ENCODE data around the gene SLC40A1.

Gene SLC40A1

GRCh38 chr2:189599245-189599644 is 18.7 kb upstream of the SLC40A1 start:
- DNase-seq = no peak

- DNase-seq = no peak
These were observed 14.8 kb upstream of the SLC40A1 start for GRCh38 chr2:189595417-189595816.

GRCh38 chr2:189594305-189594704 is 13.7 kb upstream of the SLC40A1 start:
- no peak for DNase-seq

- DNase-seq = no peak
These were observed 12.5 kb upstream of the SLC40A1 start for GRCh38 chr2:189593115-189593514.

GRCh38 chr2:189592353-189592984 is 11.9 kb upstream of the SLC40A1 start:
- no peak for DNase-seq

GRCh38 chr2:189587780-189588179 is 7.2 kb upstream of the SLC40A1 start:
- DNase-seq = no peak

GRCh38 chr2:189585226-189585756 is 4.7 kb upstream of the SLC40A1 start:
- no peak for DNase-seq

GRCh38 chr2:189584686-189585085 is 4.1 kb upstream of the SLC40A1 start:
- no peak for DNase-seq

- no peak for DNase-seq
These were observed 2.9 kb upstream of the SLC40A1 start for GRCh38 chr2:189583227-189584198.

- no peak for DNase-seq
These were observed 2.2 kb upstream of the SLC40A1 start for GRCh38 chr2:189582809-189583192.

GRCh38 chr2:189582140-189582808 is 1.7 kb upstream of the SLC40A1 start:
- no peak for DNase-seq

- peak; percentile 2 for DNase-seq
These were observed 961 bp upstream of the SLC40A1 start for GRCh38 chr2:189581354-189582139.

- DNase-seq = peak; percentile 6
These were observed 340 bp downstream of the SLC40A1 start for GRCh38 chr2:189580241-189580651.

GRCh38 chr2:189579585-189580186 is 900 bp downstream of the SLC40A1 start:
- DNase-seq = no peak

- no peak for DNase-seq
These were observed 2.2 kb downstream of the SLC40A1 start for GRCh38 chr2:189578272-189578950.

GRCh38 chr2:189577121-189577520 is 3.5 kb downstream of the SLC40A1 start:
- DNase-seq = no peak

GRCh38 chr2:189576396-189576795 is 4.2 kb downstream of the SLC40A1 start:
- DNase-seq = no peak

GRCh38 chr2:189574793-189575475 is 5.7 kb downstream of the SLC40A1 start:
- no peak for DNase-seq

- no peak for DNase-seq
These were observed 10.0 kb downstream of the SLC40A1 start for GRCh38 chr2:189570570-189571031.

GRCh38 chr2:189569295-189569910 is 11.2 kb downstream of the SLC40A1 start:
- DNase-seq = no peak

Measured in T-helper 9 cell (primary cell).